HG03432 (cell line): ENCODE data around the gene RABEP1.
"Not testable (repeated sequence)": the region's sequence is repeated elsewhere in the genome, so short reads cannot be mapped to it uniquely, and the experiment has no call there.

Source experiments
- ATAC-seq: cut with Tn5 transposase; IDR thresholded peaks from one replicate; pipeline ENCODE4 v1.9.1; 2021; ENCODE audit warnings: mild to moderate bottlenecking, moderate library complexity; ENCODE audit not compliant: unreplicated experiment

Gene RABEP1

DNA sequence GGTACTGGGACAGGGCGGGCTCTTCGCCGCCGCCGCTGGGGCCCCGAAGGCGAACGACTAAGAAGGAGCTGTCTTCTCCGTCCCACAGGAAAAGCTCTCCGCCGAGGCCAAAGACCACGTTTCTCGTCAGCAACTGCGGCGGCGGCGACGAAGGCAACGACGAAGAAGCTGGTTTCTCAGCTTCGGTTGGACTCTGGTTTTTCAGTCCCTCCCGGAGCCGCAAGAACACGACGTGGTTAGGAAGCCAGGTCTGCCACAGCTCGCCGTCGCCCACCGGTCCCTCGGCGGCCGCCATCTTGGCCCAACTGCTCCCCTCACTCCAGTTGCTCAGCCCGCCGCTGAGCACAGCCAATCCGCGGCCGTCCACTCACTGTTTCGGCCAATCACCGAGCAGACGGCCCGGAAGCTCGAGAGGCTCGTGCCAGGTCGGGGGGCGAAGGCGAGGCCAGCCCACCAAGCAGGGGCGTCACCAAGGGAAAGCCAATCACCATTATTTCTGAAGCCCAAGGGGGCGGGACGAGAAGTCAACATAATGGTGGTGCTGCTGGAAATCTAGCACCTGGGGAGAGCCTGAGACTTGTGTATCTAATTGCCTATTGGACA lies 137.4 kb downstream of the RABEP1 start, which contains the start of gene NUP88:
Gene NUP88 (minus strand): TSS at position 307 of the 603 bp plus-strand sequence. CDS start 12 bp downstream, at position 295.
- peak; percentile 88 for ATAC-seq

- peak; percentile 65 for ATAC-seq
Measured at GRCh38 chr17:5419959-5420653, 138.0 kb downstream of the RABEP1 start, which contains the start of gene RPAIN. TSS of gene RPAIN (plus strand) at chr17:5420182. CDS start at chr17:5420211, 29 bp downstream.

DNA sequence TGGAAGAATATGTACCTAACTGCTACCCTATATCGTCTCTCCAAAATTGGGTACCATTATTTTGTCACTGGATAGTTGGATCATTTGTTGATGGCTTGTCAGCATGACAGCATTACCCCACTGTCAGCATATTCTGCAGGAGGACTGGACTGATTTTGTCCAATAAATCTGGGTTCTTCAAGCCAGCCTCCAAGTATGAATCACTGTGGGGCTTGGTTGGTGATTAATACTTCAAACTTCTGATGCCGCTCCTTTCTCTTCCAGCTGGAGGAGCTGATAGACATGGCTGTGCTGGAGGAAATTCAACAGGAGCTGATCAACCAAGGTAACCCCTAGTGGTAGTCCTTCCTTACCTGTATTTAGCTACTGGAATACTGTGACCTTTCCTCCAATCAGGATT lies 140.4 kb downstream of the RABEP1 start:
- no peak for ATAC-seq

DNA sequence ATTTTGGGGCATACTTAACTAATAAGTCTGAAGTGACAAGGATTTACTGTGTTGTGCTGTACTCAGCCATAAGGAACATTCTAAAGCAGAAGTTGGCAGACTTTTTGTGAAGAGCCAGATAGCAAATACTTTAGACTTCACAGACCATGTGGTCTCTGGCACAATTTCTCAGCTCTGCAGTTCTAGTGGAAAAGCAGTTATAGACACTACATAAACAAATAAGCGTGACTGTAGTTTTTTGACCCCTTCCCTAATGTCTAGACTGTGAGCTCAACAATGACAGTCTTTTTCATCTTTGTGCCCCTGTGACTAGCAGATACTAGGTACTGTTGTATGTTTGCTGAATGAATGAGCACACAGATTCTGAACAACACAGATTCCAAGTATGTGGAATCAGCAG lies 142.8 kb downstream of the RABEP1 start:
- no peak for ATAC-seq

DNA sequence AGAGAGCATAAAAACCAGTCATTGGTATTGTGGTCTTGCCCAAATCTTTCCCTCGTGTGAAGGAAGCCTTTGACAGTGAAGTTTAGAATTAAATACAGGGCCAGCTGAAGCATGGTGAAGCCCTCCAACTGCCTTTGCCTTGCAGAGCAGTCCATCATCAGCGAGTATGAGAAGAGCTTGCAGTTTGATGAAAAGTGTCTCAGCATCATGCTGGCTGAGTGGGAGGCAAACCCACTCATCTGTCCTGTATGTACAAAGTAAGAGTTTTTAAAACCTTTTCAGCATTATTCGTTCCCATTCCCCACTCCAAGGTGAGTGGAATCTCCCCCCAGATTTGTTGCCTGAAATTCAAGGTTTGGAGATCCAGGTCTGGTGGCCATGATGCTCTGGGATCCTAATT lies 143.7 kb downstream of the RABEP1 start:
- no peak for ATAC-seq

- no peak for ATAC-seq
Measured at GRCh38 chr17:5429191-5429887, 147.3 kb downstream of the RABEP1 start.

DNA sequence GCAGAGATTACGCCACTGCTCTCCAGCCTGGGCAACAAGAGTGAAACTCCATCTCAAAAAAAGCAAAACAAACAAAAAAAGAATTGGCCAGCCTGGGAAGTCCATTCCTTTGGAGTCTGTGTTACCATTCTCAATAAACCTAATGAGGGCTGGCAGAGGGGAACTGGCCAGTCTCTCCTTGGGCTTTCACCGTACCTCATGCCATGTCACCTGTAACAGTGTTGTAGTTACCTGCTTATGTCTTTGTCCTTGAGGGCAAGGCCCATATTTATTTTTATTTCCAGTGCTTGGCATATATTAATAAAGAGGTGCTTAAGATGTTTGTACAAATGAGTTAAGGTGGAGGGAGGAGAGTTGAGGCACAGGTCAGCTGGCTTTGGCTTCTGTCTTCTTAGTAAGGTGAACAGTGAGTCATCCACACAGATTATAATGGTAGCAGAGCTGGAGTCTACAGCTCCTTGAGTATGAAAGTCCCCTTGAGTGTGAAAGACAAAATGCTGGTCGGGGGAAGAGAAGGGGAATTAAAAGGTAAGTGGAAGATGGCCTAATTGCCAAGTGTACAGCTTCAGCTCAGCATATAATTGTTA lies 148.4 kb downstream of the RABEP1 start:
- no peak for ATAC-seq

DNA sequence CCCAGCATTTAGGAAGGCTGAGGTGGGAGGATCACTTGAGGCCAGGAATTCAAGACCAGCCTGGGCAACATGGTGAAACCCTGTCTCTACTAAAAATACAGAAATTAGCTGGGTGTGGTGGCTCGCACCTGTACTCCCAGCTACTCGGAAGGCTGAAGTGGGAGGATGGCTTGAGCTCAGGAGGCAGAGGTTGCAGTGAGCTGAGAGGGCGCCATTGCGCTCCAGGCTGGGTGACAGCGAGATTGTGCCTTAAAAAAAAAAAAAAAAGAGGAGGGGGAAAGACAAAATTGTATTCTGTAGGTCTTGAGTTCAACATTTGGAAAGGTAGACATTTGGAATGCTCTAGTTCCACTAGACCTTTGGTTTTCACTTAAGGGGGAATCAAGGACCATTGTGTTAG lies 149.2 kb downstream of the RABEP1 start:
- not testable (repeated sequence) for ATAC-seq

DNA sequence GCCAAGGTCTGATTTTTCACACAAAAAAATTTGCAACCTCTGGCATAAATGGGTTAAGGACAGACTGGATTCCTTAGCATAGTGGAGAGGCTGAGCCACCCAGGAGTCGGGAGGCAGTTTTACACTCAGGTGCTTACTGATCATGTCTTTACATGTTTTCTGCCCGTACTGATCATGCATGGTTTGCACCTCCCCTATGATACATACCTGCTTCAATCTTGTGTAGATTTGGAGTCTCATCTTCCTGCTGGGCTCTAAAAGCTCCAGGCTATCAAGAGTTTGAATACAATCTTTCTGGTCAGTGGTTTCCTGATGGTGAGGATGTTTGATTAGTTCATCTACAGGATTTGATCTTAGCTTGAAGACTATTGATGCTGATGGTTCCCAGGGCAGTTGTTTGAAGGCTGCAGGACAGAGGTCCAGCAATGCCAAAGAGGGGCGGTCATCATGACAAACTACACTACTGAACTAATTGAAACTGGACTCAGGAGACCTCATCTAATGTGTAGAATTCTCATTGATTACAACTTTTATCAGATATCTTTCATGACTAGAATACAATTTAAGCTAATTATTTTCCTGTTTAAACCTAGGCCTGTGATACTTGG lies 150.0 kb downstream of the RABEP1 start:
- no peak for ATAC-seq

DNA sequence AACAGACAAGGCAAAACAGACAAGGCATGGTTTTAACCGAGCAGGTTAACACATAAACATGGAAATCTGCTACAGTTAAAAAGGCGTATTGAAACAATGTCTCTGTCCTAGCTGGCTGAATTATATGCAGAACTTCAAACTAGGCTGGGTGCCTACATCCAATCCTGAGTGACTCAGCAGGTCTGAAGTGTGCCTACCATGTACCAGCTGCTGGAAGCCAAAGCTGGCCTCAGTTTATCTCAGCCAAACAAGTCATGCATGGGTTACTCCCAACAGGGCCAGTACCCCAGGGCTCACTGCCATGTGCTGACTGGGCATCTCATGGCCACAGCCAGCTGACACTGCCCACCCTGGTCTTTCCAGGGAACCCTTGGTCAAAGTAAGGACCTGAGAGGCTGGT lies 152.9 kb downstream of the RABEP1 start:
- no peak for ATAC-seq
